Measurements from ENCODE around the gene GAL3ST2.
"Not testable (repeated sequence)": the region's sequence is repeated elsewhere in the genome, so short reads cannot be mapped to it uniquely, and the experiment has no call there.

GAL3ST2 gene

DNA sequence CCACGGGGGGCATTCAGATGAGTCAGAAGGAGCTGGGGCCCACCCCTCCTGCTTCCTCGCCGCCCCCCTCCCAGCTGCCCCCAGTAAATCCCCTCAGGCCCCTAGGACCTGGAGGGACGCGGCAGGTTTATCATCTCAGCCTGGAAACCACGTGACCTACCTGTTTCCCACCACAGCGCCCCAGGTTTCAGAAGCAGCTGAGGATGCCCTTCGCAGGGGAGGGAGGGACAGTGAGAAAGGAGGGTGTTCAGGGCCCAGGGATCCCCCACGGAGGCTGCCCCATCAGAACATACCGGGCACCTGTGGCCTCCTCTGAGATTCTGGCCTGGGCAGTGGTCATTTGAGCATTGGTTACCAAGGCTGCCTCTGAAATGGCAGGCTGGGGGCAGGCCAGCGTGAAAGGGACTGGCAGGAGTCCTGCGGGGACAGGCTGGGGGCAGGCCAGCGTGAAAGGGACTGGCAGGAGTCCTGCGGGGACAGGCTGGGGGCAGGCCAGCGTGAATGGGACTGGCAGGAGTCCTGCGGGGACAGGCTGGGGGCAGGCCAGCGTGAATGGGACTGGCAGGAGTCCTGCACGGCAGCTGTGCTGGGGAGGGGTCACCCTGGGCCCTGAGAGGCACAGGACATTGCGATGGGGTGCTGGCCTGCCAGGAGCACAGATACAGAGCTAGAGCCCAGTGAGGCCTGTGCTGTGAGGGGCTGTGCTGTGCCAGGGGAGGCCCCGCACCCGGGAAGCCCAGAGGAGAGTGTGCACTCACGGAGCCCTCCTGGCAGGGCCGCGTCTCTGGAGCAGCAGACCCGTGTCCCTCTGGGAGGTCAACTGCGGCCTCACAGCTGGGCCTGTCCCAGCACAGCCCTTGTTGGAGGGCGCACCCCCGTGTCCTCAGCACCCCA, 33.9 kb downstream of the GAL3ST2 start:
- H3K9me3 Mint-ChIP-seq: no peaks in the 10 kb centered on the region
- H3K27ac Mint-ChIP-seq: no peak overlapping the region
- no peaks in the 10 kb centered on the region for H3K4me1 Mint-ChIP-seq (ENCODE audit: low read depth)
- H3K36me3 Mint-ChIP-seq (ENCODE audit: low read depth): no peaks in the 10 kb centered on the region
- no peak for DNase-seq (ENCODE audit: low spot score)
- no peak overlapping the region for H3K4me3 Mint-ChIP-seq
- no peaks in the 10 kb centered on the region for H3K27me3 Mint-ChIP-seq (ENCODE audit: low read depth)

DNA sequence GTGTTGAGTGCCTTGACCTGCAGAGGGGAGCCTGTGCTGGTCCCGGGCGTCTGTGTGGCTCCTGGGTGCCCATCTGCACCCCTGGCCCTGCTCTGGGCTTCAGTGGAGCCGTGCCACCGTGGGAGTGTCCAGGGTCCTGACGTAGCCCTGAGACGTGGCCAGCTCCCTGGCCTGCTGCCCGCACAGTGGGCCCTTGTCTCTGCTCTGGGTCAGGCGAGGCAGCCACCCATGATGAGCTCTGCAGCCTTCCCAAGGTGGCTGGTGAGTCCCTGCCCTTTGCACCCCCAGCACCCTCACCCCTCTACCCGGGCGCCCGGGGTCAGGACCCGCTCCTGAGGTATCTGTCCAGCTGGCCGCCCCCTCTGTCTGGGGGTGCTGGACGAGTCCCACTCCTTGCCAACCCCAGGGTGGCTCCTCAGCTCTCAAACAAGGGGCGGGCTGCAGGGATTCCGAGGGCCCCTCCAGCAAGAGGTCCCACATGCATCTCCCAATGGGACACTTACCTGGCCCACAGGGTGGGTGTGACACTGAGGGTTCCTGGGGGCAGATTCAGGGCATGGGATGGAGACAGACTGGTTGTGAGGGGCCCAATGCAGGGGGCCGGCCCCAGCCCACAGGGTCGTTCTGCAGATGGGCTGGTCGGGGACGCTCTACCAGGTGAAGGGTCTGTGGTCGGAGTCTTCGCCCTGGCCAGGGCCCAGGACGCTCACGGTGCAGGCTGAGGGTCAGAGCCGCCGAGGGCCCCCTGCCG, 34.8 kb downstream of the GAL3ST2 start:
- H3K27me3 Mint-ChIP-seq (ENCODE audit: low read depth): no peaks in the 10 kb centered on the region

GRCh38 chr2:241811952-241812729, 35.5 kb downstream of the GAL3ST2 start:
- Mint-ChIP-seq H3K27ac (no peak overlapping the region), H3K4me1 (ENCODE audit: low read depth) (no peaks in the 10 kb centered on the region), H3K36me3 (ENCODE audit: low read depth) (no peaks in the 10 kb centered on the region), H3K4me3 (no peak overlapping the region), H3K27me3 (ENCODE audit: low read depth) (no peaks in the 10 kb centered on the region), H3K9me3 (no peaks in the 10 kb centered on the region)
- no peak for DNase-seq (ENCODE audit: low spot score)

More for the DNA sequence above, 34.8 kb downstream of the GAL3ST2 start:
- DNase-seq (ENCODE audit: low spot score): no peak
- Mint-ChIP-seq H3K27ac (no peak overlapping the region), H3K4me1 (ENCODE audit: low read depth) (no peaks in the 10 kb centered on the region), H3K36me3 (ENCODE audit: low read depth) (no peaks in the 10 kb centered on the region), H3K9me3 (no peaks in the 10 kb centered on the region), H3K4me3 (no peak overlapping the region)

- DNase-seq (ENCODE audit: low spot score): no peak
- Mint-ChIP-seq H3K27ac (no peak overlapping the region), H3K4me3 (no peak overlapping the region), H3K36me3 (ENCODE audit: low read depth) (no peaks in the 10 kb centered on the region), H3K27me3 (ENCODE audit: low read depth) (no peaks in the 10 kb centered on the region), H3K4me1 (ENCODE audit: low read depth) (no peaks in the 10 kb centered on the region), H3K9me3 (no peaks in the 10 kb centered on the region)
Observed at GRCh38 chr2:241812730-241813643, 36.4 kb downstream of the GAL3ST2 start.

GRCh38 chr2:241813644-241814392, 37.2 kb downstream of the GAL3ST2 start:
- H3K27me3 Mint-ChIP-seq (ENCODE audit: low read depth): no peaks in the 10 kb centered on the region
- no peak overlapping the region for H3K4me3 Mint-ChIP-seq
- no peaks in the 10 kb centered on the region for H3K4me1 Mint-ChIP-seq (ENCODE audit: low read depth)
- no peaks in the 10 kb centered on the region for H3K9me3 Mint-ChIP-seq
- no peaks in the 10 kb centered on the region for H3K36me3 Mint-ChIP-seq (ENCODE audit: low read depth)
- no peak overlapping the region for H3K27ac Mint-ChIP-seq
- no peak for DNase-seq (ENCODE audit: low spot score)

- H3K9me3 Mint-ChIP-seq: no peaks in the 10 kb centered on the region
- no peaks in the 10 kb centered on the region for H3K27me3 Mint-ChIP-seq (ENCODE audit: low read depth)
- H3K27ac Mint-ChIP-seq: no peak overlapping the region
- no peaks in the 10 kb centered on the region for H3K36me3 Mint-ChIP-seq (ENCODE audit: low read depth)
- no peaks in the 10 kb centered on the region for H3K4me1 Mint-ChIP-seq (ENCODE audit: low read depth)
- no peak for DNase-seq (ENCODE audit: low spot score)
- no peak overlapping the region for H3K4me3 Mint-ChIP-seq
Observed at GRCh38 chr2:241814393-241814642, 37.7 kb downstream of the GAL3ST2 start.

DNA sequence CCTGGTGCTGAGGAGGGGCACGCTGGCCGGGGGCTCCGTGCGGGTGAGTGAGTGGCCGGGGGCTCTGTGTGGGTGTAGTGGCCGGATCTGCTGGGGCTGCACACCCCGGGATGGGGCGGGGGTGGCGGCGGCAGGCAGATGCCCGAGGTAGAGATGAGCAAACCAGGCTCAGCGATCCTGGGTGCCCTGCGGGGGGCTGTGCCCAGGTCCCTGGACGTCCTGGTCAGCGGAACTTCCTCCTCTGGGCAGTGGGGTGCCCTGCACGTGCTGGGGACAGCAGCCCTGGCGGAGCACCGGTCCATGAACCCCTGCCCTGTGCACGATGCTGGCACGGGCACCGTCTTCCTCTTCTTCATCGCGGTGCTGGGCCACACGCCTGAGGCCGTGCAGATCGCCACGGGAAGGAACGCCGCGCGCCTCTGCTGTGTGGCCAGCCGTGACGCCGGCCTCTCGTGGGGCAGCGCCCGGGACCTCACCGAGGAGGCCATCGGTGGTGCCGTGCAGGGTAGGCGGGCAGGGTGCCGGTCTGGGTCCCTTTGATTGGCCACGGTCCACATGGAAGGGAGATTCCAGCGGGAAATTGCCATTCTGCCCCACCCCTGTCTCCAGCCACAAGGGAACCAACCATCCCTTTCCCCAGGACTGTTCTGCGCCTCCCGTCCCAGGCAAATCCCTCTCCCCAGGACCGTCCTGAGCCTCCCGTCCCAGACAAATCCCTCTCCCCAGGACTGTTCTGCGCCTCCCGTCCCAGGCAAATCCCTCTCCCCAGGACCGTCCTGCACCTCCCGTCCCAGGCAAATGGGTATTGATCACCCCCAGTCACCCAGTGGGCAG, 38.2 kb downstream of the GAL3ST2 start:
- Mint-ChIP-seq H3K27me3 (ENCODE audit: low read depth) (no peaks in the 10 kb centered on the region), H3K4me3 (no peak overlapping the region), H3K27ac (peak overlapping the region; percentile 49), H3K4me1 (ENCODE audit: low read depth) (no peaks in the 10 kb centered on the region), H3K36me3 (ENCODE audit: low read depth) (no peaks in the 10 kb centered on the region), H3K9me3 (no peaks in the 10 kb centered on the region)
- no peak for DNase-seq (ENCODE audit: low spot score)

DNA sequence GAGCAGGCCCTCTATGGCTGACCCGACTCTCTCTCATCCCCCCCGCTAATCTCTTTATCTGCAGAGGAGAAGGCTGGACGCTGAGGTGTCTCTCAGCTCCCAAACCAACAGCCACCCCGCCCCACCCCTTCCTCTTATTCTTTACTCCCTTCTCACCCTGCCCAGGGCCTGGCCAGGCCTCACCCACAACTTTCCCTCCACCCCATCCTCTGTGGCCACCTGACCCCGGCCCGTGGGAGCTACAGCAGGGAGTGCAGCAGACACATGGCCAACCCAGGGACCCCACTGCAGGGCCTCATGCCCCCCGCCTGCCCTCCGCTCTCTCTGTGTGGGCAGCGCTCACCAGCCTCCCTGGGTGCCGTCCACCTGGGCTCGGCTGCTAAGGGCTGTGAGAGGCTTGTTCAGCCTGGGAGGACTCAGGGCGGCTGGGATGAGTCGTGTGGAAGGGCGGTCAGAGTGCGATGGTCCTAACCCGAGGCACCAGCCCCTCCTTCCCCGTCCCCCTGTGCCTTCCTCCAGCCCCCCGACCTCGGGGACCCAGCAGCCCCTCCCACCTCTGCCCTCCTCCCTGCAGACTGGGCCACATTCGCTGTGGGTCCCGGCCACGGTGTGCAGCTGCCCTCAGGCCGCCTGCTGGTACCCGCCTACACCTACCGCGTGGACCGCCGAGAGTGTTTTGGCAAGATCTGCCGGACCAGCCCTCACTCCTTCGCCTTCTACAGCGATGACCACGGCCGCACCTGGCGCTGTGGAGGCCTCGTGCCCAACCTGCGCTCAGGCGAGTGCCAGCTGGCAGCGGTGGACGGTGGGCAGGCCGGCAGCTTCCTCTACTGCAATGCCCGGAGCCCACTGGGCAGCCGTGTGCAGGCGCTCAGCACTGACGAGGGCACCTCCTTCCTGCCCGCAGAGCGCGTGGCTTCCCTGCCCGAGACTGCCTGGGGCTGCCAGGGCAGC, 39.1 kb downstream of the GAL3ST2 start:
- H3K36me3 Mint-ChIP-seq (ENCODE audit: low read depth): no peaks in the 10 kb centered on the region
- H3K27me3 Mint-ChIP-seq (ENCODE audit: low read depth): no peaks in the 10 kb centered on the region

GRCh38 chr2:241816431-241817121, 40.0 kb downstream of the GAL3ST2 start:
- peak; percentile 2 for DNase-seq (ENCODE audit: low spot score)
- Mint-ChIP-seq H3K36me3 (ENCODE audit: low read depth) (no peaks in the 10 kb centered on the region), H3K4me1 (ENCODE audit: low read depth) (no peaks in the 10 kb centered on the region), H3K9me3 (no peaks in the 10 kb centered on the region), H3K27ac (no peak overlapping the region), H3K27me3 (ENCODE audit: low read depth) (no peaks in the 10 kb centered on the region), H3K4me3 (no peak overlapping the region)

More for the DNA sequence above, 39.1 kb downstream of the GAL3ST2 start:
- H3K4me3 Mint-ChIP-seq: no peak overlapping the region
- peak; percentile 2 for DNase-seq (ENCODE audit: low spot score)
- no peaks in the 10 kb centered on the region for H3K9me3 Mint-ChIP-seq
- H3K4me1 Mint-ChIP-seq (ENCODE audit: low read depth): no peaks in the 10 kb centered on the region
- H3K27ac Mint-ChIP-seq: no peak overlapping the region

GRCh38 chr2:241817126-241817820, 40.7 kb downstream of the GAL3ST2 start:
- Mint-ChIP-seq H3K9me3 (no peaks in the 10 kb centered on the region), H3K36me3 (ENCODE audit: low read depth) (no peaks in the 10 kb centered on the region), H3K4me1 (ENCODE audit: low read depth) (no peaks in the 10 kb centered on the region), H3K4me3 (peak overlapping the region; percentile 2), H3K27ac (no peak overlapping the region), H3K27me3 (ENCODE audit: low read depth) (no peaks in the 10 kb centered on the region)
- no peak for DNase-seq (ENCODE audit: low spot score)

GRCh38 chr2:241817821-241818215, 41.2 kb downstream of the GAL3ST2 start:
- not testable (repeated sequence) for H3K36me3 Mint-ChIP-seq (ENCODE audit: low read depth); H3K27ac Mint-ChIP-seq; H3K4me3 Mint-ChIP-seq; DNase-seq (ENCODE audit: low spot score); H3K27me3 Mint-ChIP-seq (ENCODE audit: low read depth); H3K4me1 Mint-ChIP-seq (ENCODE audit: low read depth); H3K9me3 Mint-ChIP-seq

Data from T-helper 2 cell treated with Interferon-gamma antibody and Interleukin-4, amounts not matched to agents 5 μg/mL and 100 μg/mL, for 36 hours (primary cell).